Bronchial epithelial cell (primary cell): ENCODE measurements around the gene SLAMF6. TPM values are rescaled to one million over a fixed set of nuclear protein-coding genes. Genes with fewer than 3 reads are reported as not detected.

Source experiments
- DNase-seq: peaks from one replicate; pipeline ENCODE4 v3.0.0-alpha.2; 2010; ENCODE audit warnings: low read depth
- FAIRE-seq: peaks from 2 replicates; lab custom pipeline; 2011; peaks lifted over from hg19 to GRCh38; lab: Jason Lieb, UNC
- H3K27me3 ChIP-seq: 2 replicates; pipeline ENCODE4 v1.5.1; 2011; ENCODE audit warnings: low read length; ENCODE audit not compliant: control insufficient read depth, insufficient read depth
- H3K36me3 ChIP-seq: 2 replicates; pipeline ENCODE4 v1.5.1; 2011; ENCODE audit warnings: low read length; ENCODE audit not compliant: control insufficient read depth, insufficient read depth
- H3K4me3 ChIP-seq: 2 replicates; pipeline ENCODE4 v1.5.1; 2011; ENCODE audit warnings: mild to moderate bottlenecking, low read depth, low read length, control low read depth
- total RNA-seq: library from RNA; depleted of rRNA; stranded (reverse); fragments of >200 nt; gene quantifications from 2 replicates; pipeline ENCODE4 v1.2.1, GENCODE V29; 2014
- TF ChIP-seq, protein P1 (sequence below): IDR thresholded peaks from 2 replicates; pipeline ENCODE4 v1.5.1; 2011; ENCODE audit warnings: mild to moderate bottlenecking, moderate library complexity, low read length, control low read depth, inconsistent platforms; ENCODE audit not compliant: insufficient read depth, severe bottlenecking

SLAMF6 gene
- total RNA-seq, 1 donor from 2014 or later: not detected

DNA sequence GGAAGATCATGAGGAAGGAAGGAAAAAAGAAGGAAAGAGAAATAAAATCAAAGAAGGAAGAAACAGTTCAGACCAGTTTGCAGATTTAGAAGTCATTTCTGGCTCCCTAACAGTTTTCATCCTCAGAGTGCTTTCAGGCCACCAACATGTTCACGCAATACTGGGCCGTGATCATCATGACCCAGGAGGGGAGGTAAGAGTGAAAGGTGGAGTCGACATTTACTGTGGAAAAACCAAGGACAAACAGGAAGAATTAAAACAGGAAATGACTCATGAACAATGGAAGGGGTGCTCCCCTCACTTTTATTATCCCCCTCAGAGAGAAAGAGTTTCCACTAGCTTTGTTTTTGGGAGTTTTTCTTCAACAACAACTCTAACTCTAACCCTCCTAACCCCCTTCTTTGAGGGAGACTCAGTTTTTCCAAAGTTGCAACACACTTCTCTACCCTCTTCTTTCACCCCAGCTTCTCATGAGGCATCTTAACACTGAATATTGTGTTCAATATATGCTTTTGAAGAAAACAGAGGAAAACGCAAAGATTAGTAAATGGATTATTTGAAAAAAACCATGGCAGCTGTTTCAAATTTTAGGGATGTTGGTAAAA, 62.3 kb downstream of the SLAMF6 start:
- H3K27me3 ChIP-seq: no peaks in the 10 kb centered on the region
- H3K36me3 ChIP-seq: no peaks in the 10 kb centered on the region
- no peak for DNase-seq
- TF ChIP-seq, protein P1, sequence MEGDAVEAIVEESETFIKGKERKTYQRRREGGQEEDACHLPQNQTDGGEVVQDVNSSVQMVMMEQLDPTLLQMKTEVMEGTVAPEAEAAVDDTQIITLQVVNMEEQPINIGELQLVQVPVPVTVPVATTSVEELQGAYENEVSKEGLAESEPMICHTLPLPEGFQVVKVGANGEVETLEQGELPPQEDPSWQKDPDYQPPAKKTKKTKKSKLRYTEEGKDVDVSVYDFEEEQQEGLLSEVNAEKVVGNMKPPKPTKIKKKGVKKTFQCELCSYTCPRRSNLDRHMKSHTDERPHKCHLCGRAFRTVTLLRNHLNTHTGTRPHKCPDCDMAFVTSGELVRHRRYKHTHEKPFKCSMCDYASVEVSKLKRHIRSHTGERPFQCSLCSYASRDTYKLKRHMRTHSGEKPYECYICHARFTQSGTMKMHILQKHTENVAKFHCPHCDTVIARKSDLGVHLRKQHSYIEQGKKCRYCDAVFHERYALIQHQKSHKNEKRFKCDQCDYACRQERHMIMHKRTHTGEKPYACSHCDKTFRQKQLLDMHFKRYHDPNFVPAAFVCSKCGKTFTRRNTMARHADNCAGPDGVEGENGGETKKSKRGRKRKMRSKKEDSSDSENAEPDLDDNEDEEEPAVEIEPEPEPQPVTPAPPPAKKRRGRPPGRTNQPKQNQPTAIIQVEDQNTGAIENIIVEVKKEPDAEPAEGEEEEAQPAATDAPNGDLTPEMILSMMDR: no peak
- no peak overlapping the region for H3K4me3 ChIP-seq
- no peak for FAIRE-seq

DNA sequence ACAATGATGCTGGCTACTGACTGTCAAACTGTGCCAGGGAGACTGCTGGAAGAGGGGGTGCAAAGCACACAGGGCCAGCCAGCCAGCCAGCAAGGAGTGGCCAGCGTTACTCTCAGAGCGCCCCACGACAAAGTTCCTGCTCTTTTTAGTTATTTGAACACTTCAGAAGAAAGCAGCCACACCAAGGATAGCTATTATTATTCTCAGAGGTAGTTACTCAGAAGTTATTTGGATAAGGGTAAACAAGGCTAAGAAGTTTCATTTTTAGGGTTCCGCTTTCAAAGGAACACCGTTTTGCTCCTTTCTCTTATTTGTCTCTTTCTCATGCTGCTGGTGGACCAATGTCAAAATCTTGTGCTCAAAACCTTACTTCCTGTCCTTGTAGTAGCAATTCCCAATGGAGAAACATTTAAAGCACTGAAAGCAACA, 62.8 kb downstream of the SLAMF6 start:
- no peak overlapping the region for H3K4me3 ChIP-seq
- DNase-seq (no peak), FAIRE-seq (no peak)
- H3K27me3 ChIP-seq: no peaks in the 10 kb centered on the region
- no peaks in the 10 kb centered on the region for H3K36me3 ChIP-seq
- TF ChIP-seq, protein P1: no peak

GRCh38 chr1:160459687-160460086, 63.4 kb downstream of the SLAMF6 start:
- DNase-seq (no peak), FAIRE-seq (no peak)
- TF ChIP-seq, protein P1: no peak
- no peaks in the 10 kb centered on the region for H3K36me3 ChIP-seq
- no peak overlapping the region for H3K4me3 ChIP-seq
- no peaks in the 10 kb centered on the region for H3K27me3 ChIP-seq

GRCh38 chr1:160459056-160459455, 64.0 kb downstream of the SLAMF6 start:
- DNase-seq (no peak), FAIRE-seq (no peak)
- Histone ChIP-seq H3K4me3 (no peak overlapping the region), H3K36me3 (no peaks in the 10 kb centered on the region), H3K27me3 (no peaks in the 10 kb centered on the region)
- TF ChIP-seq, protein P1: no peak

- TF ChIP-seq, protein P1: no peak
- DNase-seq (no peak), FAIRE-seq (no peak)
- H3K36me3 ChIP-seq: no peaks in the 10 kb centered on the region
- H3K27me3 ChIP-seq: no peaks in the 10 kb centered on the region
- H3K4me3 ChIP-seq: no peak overlapping the region
Observed at GRCh38 chr1:160455153-160455517, 67.9 kb downstream of the SLAMF6 start.
